ENCODE data around the gene PSMD13. TPM values are rescaled to one million over a fixed set of nuclear protein-coding genes. Genes with fewer than 3 reads are reported as not detected.
"Not testable (repeated sequence)": the region's sequence is repeated elsewhere in the genome, so short reads cannot be mapped to it uniquely, and the experiment has no call there.

The PSMD13 gene
- total RNA-seq, 1 donor from 2014 or later = 258 TPM

DNA sequence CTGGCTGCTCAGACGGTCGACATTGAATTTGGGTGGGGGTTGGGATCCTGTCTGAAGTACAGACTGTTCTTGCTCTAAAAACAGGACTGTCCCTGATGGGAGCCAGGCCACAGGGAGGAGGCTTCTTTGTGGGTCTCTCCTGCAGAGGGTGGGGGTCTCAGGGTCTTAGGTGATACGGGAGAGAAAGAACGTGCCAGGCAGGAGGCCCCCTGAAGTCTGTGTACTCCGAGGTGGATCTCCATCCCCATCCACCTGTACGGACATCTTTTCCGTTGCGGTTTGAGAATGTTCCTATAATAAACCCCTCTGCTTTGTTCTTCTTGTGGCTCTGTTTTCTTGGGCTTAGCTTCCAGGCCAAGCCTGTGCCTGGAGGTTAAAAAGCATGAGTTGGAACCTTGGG lies 15.9 kb downstream of the PSMD13 start:
- no peaks in the 10 kb centered on the region for H3K9me3 Mint-ChIP-seq
- intact Hi-C loops (cut with micrococcal nuclease) = no loop called here
- peaks cover 13% of the 10 kb centered on the region for H3K4me1 Mint-ChIP-seq (ENCODE audit: low read depth)
- no peaks in the 10 kb centered on the region for H3K27me3 Mint-ChIP-seq (ENCODE audit: low read depth)
- H3K36me3 Mint-ChIP-seq (ENCODE audit: low read depth) = peaks cover 53% of the 10 kb centered on the region
- no peak for DNase-seq (ENCODE audit: low spot score)
- H3K27ac Mint-ChIP-seq = peak overlapping the region; percentile 14
- H3K4me3 Mint-ChIP-seq (ENCODE audit: low read depth) = no peak overlapping the region

DNA sequence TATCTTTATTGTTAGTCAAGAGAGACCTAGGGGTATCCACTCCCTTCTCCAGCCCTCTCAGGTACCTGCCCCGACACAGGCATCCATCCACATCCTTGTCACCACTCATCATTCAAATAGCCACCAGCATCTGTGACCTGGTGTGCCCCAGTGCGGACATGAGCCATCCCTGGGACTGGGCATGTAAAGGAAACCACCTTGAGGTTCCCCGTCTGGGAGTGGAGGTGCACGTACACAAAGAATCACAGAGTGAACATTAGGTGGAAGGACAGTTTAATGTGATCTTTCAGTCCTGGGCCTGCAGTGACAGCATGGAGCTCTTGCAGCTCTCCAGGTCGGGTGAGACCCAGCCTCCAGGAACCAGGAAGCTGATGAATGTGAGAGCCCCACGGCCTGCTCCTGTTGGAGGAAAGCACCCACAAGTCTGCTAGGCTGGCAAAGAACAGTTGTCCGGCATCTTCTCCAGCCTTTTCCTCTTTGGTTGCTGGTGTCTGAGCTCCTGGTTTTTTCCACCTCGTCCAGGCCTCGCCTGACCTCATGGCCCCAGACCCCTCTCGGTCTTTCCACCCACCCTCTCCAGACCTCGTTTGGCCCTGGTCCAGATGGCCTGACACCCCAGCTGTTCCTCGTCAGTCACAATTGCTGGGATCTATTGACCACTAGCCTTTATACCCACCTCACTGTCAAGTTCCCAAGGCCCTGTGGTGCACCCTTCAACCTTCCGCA lies 16.5 kb downstream of the PSMD13 start:
- DNase-seq (ENCODE audit: low spot score) = no peak
- H3K4me3 Mint-ChIP-seq (ENCODE audit: low read depth) = no peak overlapping the region
- intact Hi-C loops (cut with micrococcal nuclease) = no loop called here
- peaks cover 13% of the 10 kb centered on the region for H3K4me1 Mint-ChIP-seq (ENCODE audit: low read depth)
- H3K27me3 Mint-ChIP-seq (ENCODE audit: low read depth) = peaks cover 4% of the 10 kb centered on the region
- peaks cover 46% of the 10 kb centered on the region for H3K36me3 Mint-ChIP-seq (ENCODE audit: low read depth)
- no peak overlapping the region for H3K27ac Mint-ChIP-seq
- H3K9me3 Mint-ChIP-seq = no peaks in the 10 kb centered on the region

DNA sequence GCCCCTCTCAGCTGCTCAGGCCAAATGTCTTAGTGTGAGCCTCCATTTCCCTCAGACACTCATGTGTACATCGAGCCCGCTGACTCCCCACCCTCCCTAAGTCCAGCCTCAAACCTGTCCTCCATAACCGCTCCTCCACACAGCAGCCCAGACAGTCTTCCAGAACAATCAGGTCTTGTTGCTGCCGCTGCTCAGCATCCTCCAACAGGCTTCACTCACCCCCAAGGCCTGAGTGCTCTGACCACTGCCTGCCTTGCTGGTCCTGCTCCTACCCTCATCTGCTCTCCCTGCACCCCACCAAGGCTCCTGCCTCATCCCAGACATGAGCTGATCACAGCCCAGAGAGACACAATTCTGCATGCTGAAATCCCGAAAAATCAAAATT lies 17.1 kb downstream of the PSMD13 start:
- H3K27me3 Mint-ChIP-seq (ENCODE audit: low read depth) = peaks cover 4% of the 10 kb centered on the region
- H3K9me3 Mint-ChIP-seq = no peaks in the 10 kb centered on the region

DNA sequence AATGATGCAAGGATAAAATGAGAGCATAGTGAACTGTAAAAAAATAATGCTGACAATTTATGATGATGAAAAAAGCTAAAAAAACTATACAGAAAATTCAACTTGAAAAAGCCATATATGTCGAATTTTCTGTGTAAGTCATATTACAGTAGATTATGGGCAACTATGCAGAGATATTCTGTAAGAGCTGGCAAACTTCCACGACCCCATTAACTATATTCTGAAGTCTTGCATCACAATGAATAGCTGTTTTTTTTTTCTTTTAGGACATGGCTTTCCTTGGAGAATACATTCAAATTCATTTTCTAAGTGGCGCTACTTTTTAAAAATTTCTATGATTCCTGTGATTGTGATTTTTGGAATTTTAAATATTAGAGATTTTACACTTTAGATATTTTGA lies 18.4 kb downstream of the PSMD13 start:
- no peaks in the 10 kb centered on the region for H3K9me3 Mint-ChIP-seq
- peaks cover 7% of the 10 kb centered on the region for H3K27me3 Mint-ChIP-seq (ENCODE audit: low read depth)
- no peak overlapping the region for H3K27ac Mint-ChIP-seq
- H3K4me1 Mint-ChIP-seq (ENCODE audit: low read depth) = peaks cover 8% of the 10 kb centered on the region
- no peak overlapping the region for H3K4me3 Mint-ChIP-seq (ENCODE audit: low read depth)
- intact Hi-C loops (cut with micrococcal nuclease) = no loop called here
- DNase-seq (ENCODE audit: low spot score) = no peak
- peaks cover 35% of the 10 kb centered on the region for H3K36me3 Mint-ChIP-seq (ENCODE audit: low read depth)

More for the DNA sequence above, 17.1 kb downstream of the PSMD13 start:
- no peak overlapping the region for H3K4me3 Mint-ChIP-seq (ENCODE audit: low read depth)
- peaks cover 41% of the 10 kb centered on the region for H3K36me3 Mint-ChIP-seq (ENCODE audit: low read depth)
- intact Hi-C loops (cut with micrococcal nuclease) = no loop called here
- H3K4me1 Mint-ChIP-seq (ENCODE audit: low read depth) = peaks cover 12% of the 10 kb centered on the region
- no peak overlapping the region for H3K27ac Mint-ChIP-seq
- no peak for DNase-seq (ENCODE audit: low spot score)

DNA sequence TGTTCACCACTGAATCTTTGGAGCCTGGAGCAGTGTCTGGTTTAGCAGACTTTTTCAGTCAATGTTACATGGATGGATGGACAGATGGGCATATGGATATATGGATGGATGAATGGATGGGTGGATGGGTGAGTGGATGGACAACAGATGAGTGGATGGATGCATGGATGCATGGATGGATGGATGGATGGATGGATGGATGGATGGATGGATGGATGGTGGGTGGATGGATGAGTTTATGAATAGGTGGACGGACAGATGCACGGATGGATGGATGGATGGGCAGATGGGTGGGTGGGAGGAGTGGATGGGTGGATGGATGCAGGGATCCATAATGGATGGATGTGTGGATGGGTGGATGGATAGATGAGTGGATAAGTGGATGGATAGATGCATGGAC lies 19.0 kb downstream of the PSMD13 start:
- intact Hi-C loops (cut with micrococcal nuclease) = no loop called here
- peaks cover 29% of the 10 kb centered on the region for H3K36me3 Mint-ChIP-seq (ENCODE audit: low read depth)
- H3K9me3 Mint-ChIP-seq = no peaks in the 10 kb centered on the region
- peaks cover 3% of the 10 kb centered on the region for H3K4me1 Mint-ChIP-seq (ENCODE audit: low read depth)
- peaks cover 7% of the 10 kb centered on the region for H3K27me3 Mint-ChIP-seq (ENCODE audit: low read depth)
- DNase-seq (ENCODE audit: low spot score) = no peak
- no peak overlapping the region for H3K4me3 Mint-ChIP-seq (ENCODE audit: low read depth)
- H3K27ac Mint-ChIP-seq = no peak overlapping the region

DNA sequence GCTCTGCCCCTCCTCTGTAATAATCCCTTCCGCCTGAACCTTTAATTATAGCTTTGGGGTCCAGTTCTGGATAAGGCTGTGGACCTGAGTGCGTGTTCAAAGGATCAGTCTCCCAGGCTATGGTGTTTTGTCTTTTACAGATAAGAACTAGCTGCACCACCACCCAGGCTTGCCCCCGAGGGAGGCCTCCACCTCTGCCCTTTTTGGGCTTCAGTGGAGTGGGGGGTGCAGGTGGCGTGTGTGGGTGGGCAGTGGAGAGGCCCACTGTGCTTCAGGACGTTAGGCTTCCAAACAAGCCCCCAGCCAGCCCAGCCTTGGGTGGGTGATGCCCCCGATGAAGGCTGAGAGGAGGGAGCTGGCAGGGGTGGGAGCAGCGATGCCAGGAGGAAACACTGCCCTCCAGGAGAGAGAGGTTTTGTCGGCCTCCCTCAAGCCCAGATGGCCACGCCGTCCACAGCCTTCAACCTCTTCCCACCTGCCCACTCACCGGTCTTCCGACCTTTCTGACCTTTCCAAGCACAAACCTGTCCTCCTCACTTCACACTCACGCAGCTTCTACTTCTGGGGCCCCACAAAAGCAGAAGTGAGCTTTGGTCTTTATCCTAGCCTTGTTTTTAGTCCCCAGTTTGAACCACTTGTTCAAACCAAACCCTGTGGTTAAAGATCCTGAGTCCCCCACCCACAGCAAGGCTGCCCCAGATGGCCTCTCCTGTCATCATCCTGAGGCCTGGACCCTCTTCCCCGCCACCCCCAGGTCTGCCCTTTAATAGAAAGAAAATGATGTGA lies 20.4 kb downstream of the PSMD13 start:
- no peaks in the 10 kb centered on the region for H3K9me3 Mint-ChIP-seq
- DNase-seq (ENCODE audit: low spot score) = no peak
- peaks cover 7% of the 10 kb centered on the region for H3K27me3 Mint-ChIP-seq (ENCODE audit: low read depth)
- H3K36me3 Mint-ChIP-seq (ENCODE audit: low read depth) = peaks cover 17% of the 10 kb centered on the region
- H3K4me3 Mint-ChIP-seq (ENCODE audit: low read depth) = no peak overlapping the region
- intact Hi-C loops (cut with micrococcal nuclease) = no loop called here
- H3K4me1 Mint-ChIP-seq (ENCODE audit: low read depth) = peaks cover under 1% of the 10 kb centered on the region
- H3K27ac Mint-ChIP-seq = no peak overlapping the region

DNA sequence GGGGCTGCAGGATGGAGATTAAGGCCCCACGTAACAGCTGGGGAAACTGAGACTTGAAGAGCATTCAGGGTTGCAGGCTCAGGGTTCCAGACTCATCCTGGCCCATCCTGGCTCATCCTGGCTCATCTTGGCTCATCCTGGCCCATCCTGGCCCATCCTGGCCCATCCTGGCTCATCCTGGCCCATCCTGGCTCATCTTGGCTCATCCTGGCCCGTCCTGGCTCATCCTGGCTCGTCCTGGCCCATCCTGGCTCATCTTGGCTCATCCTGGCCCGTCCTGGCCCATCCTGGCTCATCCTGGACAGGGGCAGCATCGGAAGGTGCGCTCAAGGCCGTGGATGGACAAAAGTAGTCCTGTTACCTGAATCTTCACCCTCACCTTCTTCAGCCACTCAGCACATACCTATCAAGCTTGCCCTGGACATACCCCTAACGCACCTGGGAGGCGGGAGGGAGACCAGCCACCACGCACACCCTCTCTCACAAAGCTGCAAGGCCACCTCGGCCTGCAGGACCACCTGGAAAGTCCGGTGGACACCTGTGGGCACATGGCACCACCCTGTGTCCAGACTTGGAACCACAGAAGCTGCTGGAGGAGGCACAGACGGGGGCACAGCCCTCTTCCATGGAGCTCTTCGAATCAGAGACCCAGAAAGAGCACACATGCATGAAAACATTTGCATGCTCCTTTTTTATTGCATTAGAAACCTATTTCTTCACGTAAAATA lies 21.2 kb downstream of the PSMD13 start:
- H3K36me3 Mint-ChIP-seq (ENCODE audit: low read depth) = peaks cover 9% of the 10 kb centered on the region
- no peak for DNase-seq (ENCODE audit: low spot score)
- H3K27me3 Mint-ChIP-seq (ENCODE audit: low read depth) = peaks cover 7% of the 10 kb centered on the region
- no peaks in the 10 kb centered on the region for H3K9me3 Mint-ChIP-seq
- no peak overlapping the region for H3K27ac Mint-ChIP-seq
- intact Hi-C loops (cut with micrococcal nuclease) = no loop called here
- peaks cover 2% of the 10 kb centered on the region for H3K4me1 Mint-ChIP-seq (ENCODE audit: low read depth)
- no peak overlapping the region for H3K4me3 Mint-ChIP-seq (ENCODE audit: low read depth)

DNA sequence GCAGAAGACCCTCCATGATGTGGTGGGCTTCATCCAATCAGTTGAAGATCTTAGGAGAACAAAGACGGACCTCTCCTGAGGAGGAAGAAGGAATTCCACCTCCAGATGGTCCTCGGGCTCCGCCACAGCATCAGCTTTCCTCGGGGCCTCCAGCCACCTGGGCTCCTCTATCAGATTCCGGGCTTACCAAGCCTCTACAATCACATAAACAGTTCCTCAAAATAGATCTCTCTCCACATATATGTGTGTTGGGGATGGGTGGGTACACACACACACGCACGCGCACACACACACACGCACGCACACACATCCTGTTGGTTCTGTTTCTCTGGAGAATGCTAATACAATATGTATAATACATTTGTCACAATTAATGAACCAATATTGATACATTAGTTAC lies 22.6 kb downstream of the PSMD13 start:
- H3K4me1 Mint-ChIP-seq (ENCODE audit: low read depth) = peaks cover 2% of the 10 kb centered on the region
- H3K4me3 Mint-ChIP-seq (ENCODE audit: low read depth) = no peak overlapping the region
- intact Hi-C loops (cut with micrococcal nuclease) = no loop called here
- H3K9me3 Mint-ChIP-seq = no peaks in the 10 kb centered on the region
- DNase-seq (ENCODE audit: low spot score) = no peak
- no peak overlapping the region for H3K27ac Mint-ChIP-seq
- peaks cover 7% of the 10 kb centered on the region for H3K27me3 Mint-ChIP-seq (ENCODE audit: low read depth)
- no peaks in the 10 kb centered on the region for H3K36me3 Mint-ChIP-seq (ENCODE audit: low read depth)

DNA sequence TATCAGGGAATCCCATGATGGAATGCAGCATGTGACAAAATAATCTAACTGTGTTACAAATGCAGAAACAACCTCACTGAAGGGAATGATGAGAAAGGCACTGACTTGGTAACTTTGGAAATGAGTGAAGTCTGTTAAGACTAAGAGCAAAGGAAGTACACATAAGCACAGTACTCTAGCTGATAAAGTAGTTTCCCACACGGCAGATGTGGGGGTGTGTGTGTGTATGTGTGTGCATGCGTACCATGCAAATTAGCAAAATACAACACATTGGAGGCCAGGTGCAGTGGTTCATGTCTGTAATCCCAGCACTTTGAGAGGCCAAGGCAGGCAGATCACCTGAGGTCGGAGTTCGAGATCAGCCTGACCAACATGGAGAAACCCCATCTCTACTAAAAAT lies 24.8 kb downstream of the PSMD13 start:
- H3K27me3 Mint-ChIP-seq (ENCODE audit: low read depth) = peaks cover 7% of the 10 kb centered on the region
- intact Hi-C loops (cut with micrococcal nuclease) = no loop called here
- no peak overlapping the region for H3K4me3 Mint-ChIP-seq (ENCODE audit: low read depth)
- no peak for DNase-seq (ENCODE audit: low spot score)
- peaks cover 4% of the 10 kb centered on the region for H3K4me1 Mint-ChIP-seq (ENCODE audit: low read depth)
- no peak overlapping the region for H3K27ac Mint-ChIP-seq
- no peaks in the 10 kb centered on the region for H3K36me3 Mint-ChIP-seq (ENCODE audit: low read depth)
- H3K9me3 Mint-ChIP-seq = no peaks in the 10 kb centered on the region

DNA sequence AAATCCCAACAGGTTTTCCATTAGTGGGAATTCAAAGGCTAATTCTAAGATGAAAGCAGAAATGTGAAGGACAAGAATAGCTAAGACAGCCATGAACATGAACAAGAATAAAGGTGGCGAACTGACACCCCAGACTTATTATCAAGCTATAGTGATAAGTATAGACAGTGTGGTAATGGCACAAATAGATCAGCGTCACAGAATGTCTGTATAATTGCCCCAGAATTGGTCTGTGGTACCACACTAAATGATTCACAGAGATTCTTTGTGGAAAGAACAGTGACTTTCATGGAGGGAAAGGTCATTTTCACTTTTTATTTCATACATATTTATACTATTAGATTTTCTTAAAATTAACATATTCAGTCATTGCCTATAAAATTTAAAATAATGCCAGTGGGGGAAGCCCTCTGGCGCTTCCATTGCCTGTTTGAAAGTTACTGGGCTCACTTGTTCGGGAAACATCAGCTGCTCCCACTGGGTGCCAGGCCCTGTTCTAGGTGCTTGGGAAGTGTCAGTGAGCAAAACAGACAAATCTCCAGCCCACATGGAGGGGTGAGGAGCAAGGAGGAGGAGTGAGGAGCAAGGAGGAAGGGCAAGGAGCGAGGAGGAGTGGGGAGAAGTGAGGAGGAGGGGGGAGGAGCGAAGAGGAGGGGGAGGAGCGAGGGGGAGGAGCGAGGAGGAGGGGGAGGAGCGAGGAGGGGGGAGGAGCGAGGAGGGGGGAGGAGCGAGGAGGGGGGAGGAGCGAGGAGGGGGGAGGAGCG lies 30.1 kb downstream of the PSMD13 start:
- H3K27me3 Mint-ChIP-seq (ENCODE audit: low read depth) = no peaks in the 10 kb centered on the region
- H3K36me3 Mint-ChIP-seq (ENCODE audit: low read depth) = no peaks in the 10 kb centered on the region
- H3K4me1 Mint-ChIP-seq (ENCODE audit: low read depth) = peaks cover 35% of the 10 kb centered on the region
- intact Hi-C loops (cut with micrococcal nuclease) = loop anchor here (5.0 kb wide), 1 partner anchor 90 kb away; no protein-coding TSS in a partner anchor
- no peak for DNase-seq (ENCODE audit: low spot score)
- H3K9me3 Mint-ChIP-seq = no peaks in the 10 kb centered on the region
- H3K27ac Mint-ChIP-seq = peak overlapping the region; percentile 85
- H3K4me3 Mint-ChIP-seq (ENCODE audit: low read depth) = peak overlapping the region; percentile 74

DNA sequence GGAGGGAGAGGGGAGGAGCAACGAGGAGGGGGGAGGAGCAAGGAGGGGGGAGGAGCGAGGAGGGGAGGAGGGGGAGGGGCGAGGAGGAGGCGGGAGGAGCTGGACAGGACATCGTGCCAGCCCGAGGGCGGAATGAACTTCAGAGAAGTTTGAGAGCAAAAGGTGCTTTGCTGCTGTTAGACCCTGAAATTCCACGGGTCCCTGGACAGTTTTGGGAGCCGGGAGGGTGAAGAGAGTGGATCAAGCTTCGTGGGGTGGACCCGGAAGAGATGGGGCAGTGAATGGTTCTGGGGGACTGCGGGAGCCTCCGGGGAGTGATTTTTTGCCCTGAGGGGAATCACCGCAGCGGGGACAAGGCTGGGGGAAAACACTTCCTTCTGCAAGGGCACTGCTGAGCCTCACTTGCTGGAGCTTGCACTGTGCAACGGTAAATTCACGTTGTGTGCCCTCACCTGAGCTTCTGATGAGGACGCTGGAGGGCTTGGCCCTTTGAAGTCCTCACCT lies 30.8 kb downstream of the PSMD13 start:
- H3K4me3 Mint-ChIP-seq (ENCODE audit: low read depth) = peak overlapping the region; percentile 89
- H3K27me3 Mint-ChIP-seq (ENCODE audit: low read depth) = peaks cover under 1% of the 10 kb centered on the region
- no peaks in the 10 kb centered on the region for H3K9me3 Mint-ChIP-seq
- peaks cover 34% of the 10 kb centered on the region for H3K4me1 Mint-ChIP-seq (ENCODE audit: low read depth)
- intact Hi-C loops (cut with micrococcal nuclease) = loop anchor here (5.0 kb wide), 1 partner anchor 90 kb away; no protein-coding TSS in a partner anchor
- peak overlapping the region; percentile 97 for H3K27ac Mint-ChIP-seq
- peak; percentile 48 for DNase-seq (ENCODE audit: low spot score)
- H3K36me3 Mint-ChIP-seq (ENCODE audit: low read depth) = no peaks in the 10 kb centered on the region

DNA sequence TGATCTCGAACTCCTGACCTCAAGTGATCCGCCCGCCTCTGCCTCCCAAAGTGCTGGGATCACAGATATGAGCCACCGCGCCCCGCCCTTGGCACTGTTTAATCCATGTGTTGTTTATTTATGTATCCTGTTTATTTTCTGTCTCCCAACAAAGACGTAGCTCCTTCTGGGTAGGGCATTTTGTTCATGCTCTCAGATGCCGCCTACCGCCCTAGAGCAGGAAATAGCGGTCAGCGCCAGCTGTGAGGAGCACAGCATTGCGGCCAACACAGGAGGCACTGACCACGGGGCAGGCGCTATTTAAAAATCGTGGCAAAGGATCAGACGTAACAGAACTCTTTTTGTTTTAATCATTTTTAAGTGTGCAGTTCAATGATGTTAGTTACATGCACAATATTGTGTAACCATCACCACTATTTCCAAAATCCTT lies 32.0 kb downstream of the PSMD13 start:
- Mint-ChIP-seq H3K4me1 (ENCODE audit: low read depth) (peaks cover 34% of the 10 kb centered on the region), H3K4me3 (ENCODE audit: low read depth) (peak overlapping the region; percentile 89), H3K27ac (peak overlapping the region; percentile 97)
- not testable (repeated sequence) for H3K9me3 Mint-ChIP-seq; H3K36me3 Mint-ChIP-seq (ENCODE audit: low read depth); H3K27me3 Mint-ChIP-seq (ENCODE audit: low read depth)
- peak; percentile 63 for DNase-seq (ENCODE audit: low spot score)
- intact Hi-C loops (cut with micrococcal nuclease) = loop anchor here (1.0 to 5.0 kb wide), 4 partner anchors 32 to 89 kb away; partner anchors contain the start of genes PSMD13 and SIRT3
